ENCODE measurements around the gene TERT.
"Not testable (repeated sequence)": the region's sequence is repeated elsewhere in the genome, so short reads cannot be mapped to it uniquely, and the experiment has no call there.

TERT gene

DNA sequence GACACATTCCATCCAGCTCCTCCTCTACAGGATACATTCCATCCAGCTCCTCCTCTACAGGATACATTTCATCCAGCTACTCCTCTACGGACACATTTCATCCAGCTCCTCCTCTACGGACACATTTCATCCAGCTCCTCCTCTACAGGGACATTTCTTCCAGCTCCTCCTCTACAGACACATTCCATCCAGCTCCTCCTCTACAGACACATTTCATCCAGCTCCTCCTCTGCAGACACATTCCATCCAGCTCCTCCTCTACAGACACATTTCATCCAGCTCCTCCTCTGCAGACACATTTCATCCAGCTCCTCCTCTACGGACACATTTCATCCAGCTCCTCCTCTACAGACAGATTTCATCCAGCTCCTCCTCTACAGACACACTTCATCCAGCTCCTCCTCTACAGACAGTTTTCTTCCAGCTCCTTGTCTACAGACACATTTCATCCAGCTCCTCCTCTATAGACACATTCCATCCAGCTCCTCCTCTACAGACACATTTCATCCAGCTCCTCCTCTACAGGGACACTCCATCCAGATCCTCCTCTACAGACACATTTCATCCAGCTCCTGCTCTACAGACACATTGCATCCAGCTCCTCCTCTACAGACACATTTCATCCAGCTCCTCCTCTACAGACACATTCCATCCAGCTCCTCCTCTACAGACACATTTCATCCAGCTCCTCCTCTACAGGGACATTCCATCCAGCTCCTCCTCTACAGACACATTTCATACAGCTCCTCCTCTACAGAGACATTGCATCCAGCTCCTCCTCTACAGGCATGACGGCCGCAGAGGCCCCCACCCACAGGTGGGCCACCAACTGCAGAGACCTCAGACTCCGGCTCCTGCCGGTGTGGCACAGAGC, 33.6 kb upstream of the TERT start:
- H3K4me3 Mint-ChIP-seq; DNase-seq (ENCODE audit: low spot score in 2 of 2); H3K9me3 Mint-ChIP-seq; H3K27me3 Mint-ChIP-seq; ATAC-seq (replicated peaks; ENCODE audit: extremely low read depth, poor library complexity, severe bottlenecking): not testable (repeated sequence)
- Mint-ChIP-seq H3K4me1 (peaks cover 21% of the 10 kb centered on the region), H3K27ac (ENCODE audit: low read depth) (peak overlapping the region; percentile 7), H3K36me3 (ENCODE audit: insufficient read depth) (peaks cover 15% of the 10 kb centered on the region)

DNA sequence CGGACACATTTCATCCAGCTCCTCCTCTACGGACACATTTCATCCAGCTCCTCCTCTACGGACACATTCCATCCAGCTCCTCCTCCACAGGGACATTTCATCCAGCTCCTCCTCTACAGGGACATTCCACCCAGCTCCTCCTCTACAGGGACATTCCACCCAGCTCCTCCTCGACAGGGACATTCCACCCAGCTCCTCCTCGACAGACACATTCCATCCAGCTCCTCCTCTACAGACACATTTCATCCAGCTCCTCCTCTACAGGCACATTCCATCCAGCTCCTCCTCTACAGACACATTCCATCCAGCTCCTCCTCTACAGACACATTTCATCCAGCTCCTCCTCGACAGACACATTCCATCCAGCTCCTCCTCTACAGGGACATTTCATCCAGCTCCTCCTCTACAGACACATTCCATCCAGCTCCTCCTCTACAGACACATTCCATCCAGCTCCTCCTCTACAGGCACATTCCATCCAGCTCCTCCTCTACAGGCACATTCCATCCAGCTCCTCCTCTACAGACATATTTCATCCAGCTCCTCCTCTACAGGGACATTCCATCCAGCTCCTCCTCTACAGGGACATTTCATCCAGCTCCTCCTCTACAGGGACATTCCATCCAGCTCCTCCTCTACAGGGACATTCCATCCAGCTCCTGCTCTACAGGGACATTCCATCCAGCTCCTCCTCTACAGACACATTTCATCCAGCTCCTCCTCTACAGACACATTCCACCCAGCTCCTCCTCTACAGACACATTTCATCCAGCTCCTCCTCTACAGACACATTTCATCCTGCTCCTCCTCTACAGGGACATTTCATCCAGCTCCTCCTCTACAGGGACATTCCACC, 32.3 kb upstream of the TERT start:
- peak overlapping the region; percentile 63 for H3K27ac Mint-ChIP-seq (ENCODE audit: low read depth)
- H3K36me3 Mint-ChIP-seq (ENCODE audit: insufficient read depth), result peaks cover 16% of the 10 kb centered on the region

DNA sequence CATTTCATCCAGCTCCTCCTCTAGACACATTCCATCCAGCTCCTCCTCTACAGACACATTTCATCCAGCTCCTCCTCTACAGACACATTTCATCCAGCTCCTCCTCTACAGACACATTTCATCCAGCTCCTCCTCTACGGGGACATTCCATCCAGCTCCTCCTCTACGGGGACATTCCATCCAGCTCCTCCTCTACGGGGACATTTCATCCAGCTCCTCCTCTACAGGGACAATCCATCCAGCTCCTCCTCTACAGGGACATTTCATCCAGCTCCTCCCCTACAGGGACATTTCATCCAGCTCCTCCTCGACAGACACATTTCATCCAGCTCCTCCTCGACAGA, 31.6 kb upstream of the TERT start:
- peak overlapping the region; percentile 13 for H3K27ac Mint-ChIP-seq (ENCODE audit: low read depth)
- ATAC-seq (replicated peaks; ENCODE audit: extremely low read depth, poor library complexity, severe bottlenecking); H3K27me3 Mint-ChIP-seq; H3K4me3 Mint-ChIP-seq; H3K9me3 Mint-ChIP-seq; DNase-seq (ENCODE audit: low spot score in 2 of 2): not testable (repeated sequence)
- H3K36me3 Mint-ChIP-seq (ENCODE audit: insufficient read depth), result peaks cover 13% of the 10 kb centered on the region
- H3K4me1 Mint-ChIP-seq, result peaks cover 21% of the 10 kb centered on the region

More for the DNA sequence above, 32.3 kb upstream of the TERT start:
- H3K27me3 Mint-ChIP-seq; DNase-seq (ENCODE audit: low spot score in 2 of 2); H3K9me3 Mint-ChIP-seq; H3K4me3 Mint-ChIP-seq; ATAC-seq (replicated peaks; ENCODE audit: extremely low read depth, poor library complexity, severe bottlenecking): not testable (repeated sequence)
- peaks cover 21% of the 10 kb centered on the region for H3K4me1 Mint-ChIP-seq

DNA sequence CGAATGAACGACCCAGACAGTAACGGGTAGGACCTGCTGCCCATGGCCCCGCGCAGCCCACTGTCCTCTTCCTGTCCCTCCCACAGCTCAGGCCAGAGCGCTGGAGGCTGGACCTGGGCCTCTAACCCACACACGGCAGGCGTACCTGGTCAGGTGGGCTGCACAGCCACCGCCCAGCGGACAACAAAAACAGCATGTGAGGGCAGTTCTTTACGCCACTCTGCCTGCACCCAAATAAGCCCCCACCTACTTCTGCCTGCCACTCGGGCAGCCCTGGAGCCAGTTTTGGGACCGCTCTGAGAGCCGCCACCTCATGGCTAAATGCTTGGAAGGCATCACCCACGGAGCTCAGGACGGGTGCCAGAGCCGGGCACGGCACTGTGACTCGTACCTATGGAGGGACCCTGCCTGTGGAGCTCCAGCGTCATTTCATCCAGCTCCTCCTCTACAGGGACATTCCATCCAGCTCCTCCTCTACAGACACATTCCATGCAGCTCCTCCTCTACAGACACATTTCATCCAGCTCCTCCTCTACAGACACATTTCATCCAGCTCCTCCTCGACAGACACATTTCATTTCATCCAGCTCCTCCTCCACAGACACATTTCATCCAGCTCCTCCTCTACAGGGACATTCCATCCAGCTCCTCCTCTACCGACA, 31.1 kb upstream of the TERT start:
- peak overlapping the region; percentile 13 for H3K27ac Mint-ChIP-seq (ENCODE audit: low read depth)
- no peak for DNase-seq (ENCODE audit: low spot score in 2 of 2)
- no peak for ATAC-seq (replicated peaks; ENCODE audit: extremely low read depth, poor library complexity, severe bottlenecking)
- peaks cover 13% of the 10 kb centered on the region for H3K36me3 Mint-ChIP-seq (ENCODE audit: insufficient read depth)
- no peak overlapping the region for H3K4me3 Mint-ChIP-seq
- H3K27me3 Mint-ChIP-seq, result no peaks in the 10 kb centered on the region
- peaks cover 21% of the 10 kb centered on the region for H3K4me1 Mint-ChIP-seq
- no peaks in the 10 kb centered on the region for H3K9me3 Mint-ChIP-seq

DNA sequence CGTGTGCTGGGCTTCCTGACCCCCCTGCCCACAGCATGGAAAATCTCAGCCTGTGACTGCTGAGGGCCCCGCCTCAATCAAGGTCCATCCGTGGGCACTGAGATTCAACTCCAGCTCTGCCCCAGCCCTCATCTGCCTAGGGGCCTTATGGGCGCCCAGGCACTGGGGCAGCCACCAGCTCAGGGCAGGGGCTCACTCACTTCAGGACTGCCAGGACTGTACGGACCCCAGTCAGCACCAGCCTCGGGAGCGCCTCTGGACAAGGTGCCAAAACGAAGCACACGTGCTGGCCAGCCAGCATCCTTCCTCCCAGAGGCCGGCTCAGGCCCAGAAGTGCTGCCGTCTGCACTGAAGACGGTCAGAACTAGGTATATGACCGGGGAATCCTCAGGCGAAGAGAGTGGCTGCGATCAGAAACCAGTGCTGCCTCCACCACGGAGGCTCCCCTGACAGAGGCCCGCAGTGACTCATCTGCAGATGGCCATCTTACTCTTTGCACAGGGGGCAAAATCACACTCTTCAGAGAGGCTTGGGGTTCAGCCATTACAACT, 30.4 kb upstream of the TERT start:
- DNase-seq (ENCODE audit: low spot score in 2 of 2) (no peak), ATAC-seq (replicated peaks; ENCODE audit: extremely low read depth, poor library complexity, severe bottlenecking) (no peak)
- Mint-ChIP-seq H3K27ac (ENCODE audit: low read depth) (no peak overlapping the region), H3K4me1 (peaks cover 21% of the 10 kb centered on the region), H3K4me3 (no peak overlapping the region), H3K36me3 (ENCODE audit: insufficient read depth) (peaks cover 15% of the 10 kb centered on the region), H3K9me3 (no peaks in the 10 kb centered on the region), H3K27me3 (no peaks in the 10 kb centered on the region)

- DNase-seq (ENCODE audit: low spot score in 2 of 2) (no peak), ATAC-seq (replicated peaks; ENCODE audit: extremely low read depth, poor library complexity, severe bottlenecking) (no peak)
- no peak overlapping the region for H3K4me3 Mint-ChIP-seq
- peaks cover 15% of the 10 kb centered on the region for H3K36me3 Mint-ChIP-seq (ENCODE audit: insufficient read depth)
- peaks cover 21% of the 10 kb centered on the region for H3K4me1 Mint-ChIP-seq
- no peaks in the 10 kb centered on the region for H3K9me3 Mint-ChIP-seq
- no peaks in the 10 kb centered on the region for H3K27me3 Mint-ChIP-seq
- H3K27ac Mint-ChIP-seq (ENCODE audit: low read depth), result no peak overlapping the region
These were observed 29.9 kb upstream of the TERT start for GRCh38 chr5:1324719-1325190.

- Mint-ChIP-seq H3K27ac (ENCODE audit: low read depth) (no peak overlapping the region), H3K36me3 (ENCODE audit: insufficient read depth) (peaks cover 15% of the 10 kb centered on the region), H3K4me3 (no peak overlapping the region), H3K4me1 (peaks cover 21% of the 10 kb centered on the region), H3K27me3 (no peaks in the 10 kb centered on the region), H3K9me3 (no peaks in the 10 kb centered on the region)
- DNase-seq (ENCODE audit: low spot score in 2 of 2) (no peak), ATAC-seq (replicated peaks; ENCODE audit: extremely low read depth, poor library complexity, severe bottlenecking) (no peak)
These were observed 29.4 kb upstream of the TERT start for GRCh38 chr5:1324301-1324700.

- Mint-ChIP-seq H3K4me1 (peaks cover 19% of the 10 kb centered on the region), H3K9me3 (no peaks in the 10 kb centered on the region), H3K27me3 (no peaks in the 10 kb centered on the region), H3K27ac (ENCODE audit: low read depth) (no peak overlapping the region), H3K36me3 (ENCODE audit: insufficient read depth) (peaks cover 15% of the 10 kb centered on the region), H3K4me3 (no peak overlapping the region)
- no peak for DNase-seq (ENCODE audit: low spot score in 2 of 2)
- ATAC-seq (replicated peaks; ENCODE audit: extremely low read depth, poor library complexity, severe bottlenecking), result no peak
These were observed 28.9 kb upstream of the TERT start for GRCh38 chr5:1323803-1324173.

- Mint-ChIP-seq H3K4me1 (peaks cover 13% of the 10 kb centered on the region), H3K27ac (ENCODE audit: low read depth) (no peak overlapping the region), H3K9me3 (no peaks in the 10 kb centered on the region), H3K27me3 (no peaks in the 10 kb centered on the region), H3K36me3 (ENCODE audit: insufficient read depth) (peaks cover 19% of the 10 kb centered on the region), H3K4me3 (no peak overlapping the region)
- no peak for DNase-seq (ENCODE audit: low spot score in 2 of 2)
- no peak for ATAC-seq (replicated peaks; ENCODE audit: extremely low read depth, poor library complexity, severe bottlenecking)
These were observed 28.3 kb upstream of the TERT start for GRCh38 chr5:1322955-1323802.

GRCh38 chr5:1322036-1322900, 27.4 kb upstream of the TERT start:
- Mint-ChIP-seq H3K36me3 (ENCODE audit: insufficient read depth) (peaks cover 22% of the 10 kb centered on the region), H3K9me3 (no peaks in the 10 kb centered on the region), H3K4me3 (no peak overlapping the region), H3K4me1 (peaks cover 17% of the 10 kb centered on the region), H3K27me3 (no peaks in the 10 kb centered on the region), H3K27ac (ENCODE audit: low read depth) (no peak overlapping the region)
- DNase-seq (ENCODE audit: low spot score in 2 of 2), result no peak
- no peak for ATAC-seq (replicated peaks; ENCODE audit: extremely low read depth, poor library complexity, severe bottlenecking)

DNA sequence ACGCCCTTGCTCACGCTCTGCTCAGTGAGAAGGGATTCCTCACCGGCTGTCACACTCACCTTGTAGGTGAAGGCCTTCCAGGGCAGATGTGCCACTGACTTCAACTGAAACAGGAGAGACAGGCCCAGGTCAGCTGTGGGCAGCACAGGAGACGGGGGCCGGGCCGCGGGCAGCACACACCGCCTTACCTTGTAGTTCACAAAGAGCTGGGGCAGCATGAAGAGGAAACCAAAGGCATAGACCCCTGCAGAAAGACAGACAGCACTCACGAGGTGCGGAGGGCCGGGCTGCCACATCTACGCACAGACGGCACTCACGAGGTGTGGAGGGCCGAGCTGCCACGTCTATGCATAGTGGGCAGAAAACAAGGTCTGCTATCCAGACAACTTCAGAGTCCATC, 26.7 kb upstream of the TERT start:
- no peaks in the 10 kb centered on the region for H3K27me3 Mint-ChIP-seq
- DNase-seq (ENCODE audit: low spot score in 2 of 2) (no peak), ATAC-seq (replicated peaks; ENCODE audit: extremely low read depth, poor library complexity, severe bottlenecking) (no peak)
- no peak overlapping the region for H3K27ac Mint-ChIP-seq (ENCODE audit: low read depth)
- peaks cover 22% of the 10 kb centered on the region for H3K36me3 Mint-ChIP-seq (ENCODE audit: insufficient read depth)
- no peaks in the 10 kb centered on the region for H3K9me3 Mint-ChIP-seq
- peaks cover 21% of the 10 kb centered on the region for H3K4me1 Mint-ChIP-seq
- no peak overlapping the region for H3K4me3 Mint-ChIP-seq
